Neural progenitor cell (in vitro differentiated cells): ENCODE results near the gene GSK3A. TPM values are rescaled to one million over a fixed set of nuclear protein-coding genes. Genes with fewer than 3 reads are reported as not detected.

Source experiments
- DNase-seq: peaks from one replicate; pipeline ENCODE4 v3.0.0-alpha.2; 2016; ENCODE audit warnings: low spot score
- H2AFZ ChIP-seq: fragments of 200-600 bp; sonication (generic); replicated peaks from 2 replicates; pipeline ENCODE4 v1.6.1; 2016; ENCODE audit warnings: antibody characterized with exemption
- H3F3A ChIP-seq: fragments of 200-600 bp; sonication (generic); 2 replicates; pipeline ENCODE4 v1.6.1; 2016; ENCODE audit warnings: antibody characterized with exemption, low read depth
- H3K27ac ChIP-seq: fragments of 200-600 bp; sonication (generic); 2 replicates; pipeline ENCODE4 v1.5.1; 2016; ENCODE audit warnings: mild to moderate bottlenecking
- H3K27me3 ChIP-seq: fragments of 200-600 bp; sonication (generic); 2 replicates; pipeline ENCODE4 v1.6.1; 2016; ENCODE audit warnings: mild to moderate bottlenecking, moderate library complexity
- H3K36me3 ChIP-seq: fragments of 200-600 bp; sonication (generic); 2 replicates; pipeline ENCODE4 v1.5.1; 2016
- H3K4me1 ChIP-seq: fragments of 200-600 bp; sonication (generic); 2 replicates; pipeline ENCODE4 v1.6.1; 2016; ENCODE audit warnings: mixed run types
- H3K4me2 ChIP-seq: fragments of 200-600 bp; sonication (generic); 2 replicates; pipeline ENCODE4 v1.6.1; 2016
- H3K4me3 ChIP-seq: fragments of 200-600 bp; sonication (generic); 2 replicates; pipeline ENCODE4 v1.5.1; 2016
- H3K79me2 ChIP-seq: fragments of 200-600 bp; sonication (generic); 2 replicates; pipeline ENCODE4 v1.6.1; 2016; ENCODE audit warnings: low read depth
- H3K9ac ChIP-seq: fragments of 200-600 bp; sonication (generic); 2 replicates; pipeline ENCODE4 v1.6.1; 2016
- H3K9me3 ChIP-seq: fragments of 200-600 bp; sonication (generic); 2 replicates; pipeline ENCODE4 v1.5.1; 2016; ENCODE audit warnings: low read depth
- H4K20me1 ChIP-seq: fragments of 200-600 bp; sonication (generic); 2 replicates; pipeline ENCODE4 v1.6.1; 2016; ENCODE audit warnings: low read depth
- H3K27ac Mint-ChIP-seq: 3 replicates; pipeline ENCODE4 v1.8.0; 2021; ENCODE audit warnings: mixed read lengths
- H3K27me3 Mint-ChIP-seq: 2 replicates; pipeline ENCODE4 v1.8.0; 2022; ENCODE audit warnings: low read depth, mild to moderate bottlenecking, inconsistent platforms, moderate library complexity, mixed read lengths; ENCODE audit not compliant: insufficient read depth
- H3K36me3 Mint-ChIP-seq: 3 replicates; pipeline ENCODE4 v1.8.0; 2021; ENCODE audit warnings: mixed read lengths
- H3K4me1 Mint-ChIP-seq: 3 replicates; pipeline ENCODE4 v1.8.0; 2021; ENCODE audit warnings: mixed read lengths
- H3K4me3 Mint-ChIP-seq: 3 replicates; pipeline ENCODE4 v1.8.0; 2021; ENCODE audit warnings: mild to moderate bottlenecking, moderate library complexity, mixed read lengths
- H3K9me3 Mint-ChIP-seq: 3 replicates; pipeline ENCODE4 v1.8.0; 2020; ENCODE audit warnings: mixed read lengths
- CTCF ChIP-seq: fragments of 200-600 bp; sonication (generic); IDR thresholded peaks from 2 replicates; pipeline ENCODE4 v1.5.1; 2017; ENCODE audit warnings: antibody characterized with exemption, mild to moderate bottlenecking
- EZH2 ChIP-seq: fragments of 200-600 bp; sonication (generic); IDR thresholded peaks from 2 replicates; pipeline ENCODE4 v1.6.1; 2017; ENCODE audit warnings: antibody characterized with exemption, mild to moderate bottlenecking, moderate library complexity
- EZH2phosphoT487 ChIP-seq: fragments of 200-600 bp; sonication (generic); IDR thresholded peaks from 2 replicates; pipeline ENCODE4 v1.6.1; 2017; ENCODE audit warnings: antibody characterized with exemption
- total RNA-seq: library from RNA; depleted of rRNA; stranded (reverse); fragments of >200 nt; gene quantifications from 2 replicates; pipeline ENCODE4 v1.2.3, GENCODE V29; 2015; ENCODE audit warnings: low replicate concordance

The GSK3A gene
- total RNA-seq, 1 donor from 2014 or later, result 22.5 TPM

- Histone ChIP-seq H3K79me2 (no peaks in the 10 kb centered on the region), H3F3A (no peaks in the 10 kb centered on the region), H4K20me1 (no peaks in the 10 kb centered on the region), H3K36me3 (no peaks in the 10 kb centered on the region), H3K4me3 (no peak overlapping the region), H2AFZ (no peak overlapping the region), H3K9ac (no peak overlapping the region), H3K4me1 (no peaks in the 10 kb centered on the region), H3K9me3 (no peaks in the 10 kb centered on the region), H3K27me3 (peaks cover 7% of the 10 kb centered on the region), H3K27ac (no peak overlapping the region), H3K4me2 (no peak overlapping the region)
- Mint-ChIP-seq H3K27ac (no peak overlapping the region), H3K36me3 (peaks cover 6% of the 10 kb centered on the region), H3K9me3 (peaks cover 6% of the 10 kb centered on the region), H3K4me3 (no peak overlapping the region), H3K27me3 (peaks cover 5% of the 10 kb centered on the region), H3K4me1 (no peaks in the 10 kb centered on the region)
- DNase-seq, result no peak
- TF ChIP-seq EZH2phosphoT487 (no peak), CTCF (no peak), EZH2 (no peak)
These were observed 50.5 kb downstream of the GSK3A start for GRCh38 chr19:42191855-42192254.

GRCh38 chr19:42191330-42191729, 51.1 kb downstream of the GSK3A start:
- H3K27ac ChIP-seq, result no peak overlapping the region
- H3K4me1 ChIP-seq, result no peaks in the 10 kb centered on the region
- no peaks in the 10 kb centered on the region for H3K79me2 ChIP-seq
- H3K36me3 ChIP-seq, result no peaks in the 10 kb centered on the region
- no peak for TF ChIP-seq CTCF
- no peak for TF ChIP-seq EZH2
- TF ChIP-seq EZH2phosphoT487, result no peak
- H4K20me1 ChIP-seq, result no peaks in the 10 kb centered on the region
- H3K9me3 ChIP-seq, result no peaks in the 10 kb centered on the region
- H3K4me3 ChIP-seq, result no peak overlapping the region
- H3K27me3 ChIP-seq, result peaks cover 10% of the 10 kb centered on the region
- no peaks in the 10 kb centered on the region for H3K4me1 Mint-ChIP-seq
- DNase-seq, result no peak
- no peak overlapping the region for H3K27ac Mint-ChIP-seq
- H2AFZ ChIP-seq, result no peak overlapping the region
- H3K9me3 Mint-ChIP-seq, result peaks cover 6% of the 10 kb centered on the region
- peaks cover 5% of the 10 kb centered on the region for H3K27me3 Mint-ChIP-seq
- H3K9ac ChIP-seq, result no peak overlapping the region
- peaks cover 5% of the 10 kb centered on the region for H3K36me3 Mint-ChIP-seq
- H3K4me3 Mint-ChIP-seq, result no peak overlapping the region
- no peaks in the 10 kb centered on the region for H3F3A ChIP-seq
- H3K4me2 ChIP-seq, result no peak overlapping the region

- H3K9ac ChIP-seq, result no peak overlapping the region
- no peak for TF ChIP-seq EZH2phosphoT487
- TF ChIP-seq CTCF, result no peak
- TF ChIP-seq EZH2, result no peak
- peaks cover 6% of the 10 kb centered on the region for H3K9me3 Mint-ChIP-seq
- H3F3A ChIP-seq, result no peaks in the 10 kb centered on the region
- H3K27me3 ChIP-seq, result peaks cover 10% of the 10 kb centered on the region
- no peaks in the 10 kb centered on the region for H3K9me3 ChIP-seq
- H3K4me1 ChIP-seq, result no peaks in the 10 kb centered on the region
- H3K27ac ChIP-seq, result no peak overlapping the region
- H4K20me1 ChIP-seq, result no peaks in the 10 kb centered on the region
- H3K79me2 ChIP-seq, result no peaks in the 10 kb centered on the region
- peaks cover 10% of the 10 kb centered on the region for H3K4me1 Mint-ChIP-seq
- no peak overlapping the region for H3K4me3 ChIP-seq
- no peak overlapping the region for H3K4me3 Mint-ChIP-seq
- H3K4me2 ChIP-seq, result no peak overlapping the region
- DNase-seq, result no peak
- H2AFZ ChIP-seq, result no peak overlapping the region
- H3K36me3 Mint-ChIP-seq, result peaks cover 3% of the 10 kb centered on the region
- no peaks in the 10 kb centered on the region for H3K36me3 ChIP-seq
- H3K27ac Mint-ChIP-seq, result no peak overlapping the region
- peaks cover 12% of the 10 kb centered on the region for H3K27me3 Mint-ChIP-seq
These were observed 53.3 kb downstream of the GSK3A start for GRCh38 chr19:42189133-42189532.

- H3F3A ChIP-seq, result no peaks in the 10 kb centered on the region
- no peak overlapping the region for H3K4me2 ChIP-seq
- H3K4me1 ChIP-seq, result no peaks in the 10 kb centered on the region
- H3K27ac Mint-ChIP-seq, result no peak overlapping the region
- H3K79me2 ChIP-seq, result no peaks in the 10 kb centered on the region
- peaks cover 13% of the 10 kb centered on the region for H3K27me3 Mint-ChIP-seq
- no peak overlapping the region for H3K27ac ChIP-seq
- no peak for TF ChIP-seq EZH2
- TF ChIP-seq CTCF, result no peak
- TF ChIP-seq EZH2phosphoT487, result no peak
- peaks cover 10% of the 10 kb centered on the region for H3K4me1 Mint-ChIP-seq
- H3K9me3 ChIP-seq, result no peaks in the 10 kb centered on the region
- no peaks in the 10 kb centered on the region for H4K20me1 ChIP-seq
- DNase-seq, result no peak
- H3K9ac ChIP-seq, result no peak overlapping the region
- H3K4me3 ChIP-seq, result no peak overlapping the region
- peaks cover 3% of the 10 kb centered on the region for H3K9me3 Mint-ChIP-seq
- no peak overlapping the region for H3K4me3 Mint-ChIP-seq
- no peak overlapping the region for H2AFZ ChIP-seq
- no peaks in the 10 kb centered on the region for H3K36me3 ChIP-seq
- peaks cover 10% of the 10 kb centered on the region for H3K27me3 ChIP-seq
- H3K36me3 Mint-ChIP-seq, result peaks cover under 1% of the 10 kb centered on the region
These were observed 53.7 kb downstream of the GSK3A start for GRCh38 chr19:42188665-42189064.
